ENCODE data around the gene EXO1. TPM values are rescaled to one million over a fixed set of nuclear protein-coding genes. Genes with fewer than 3 reads are reported as not detected.

The EXO1 gene
- total RNA-seq, 4 donors from 2014 or later: 0.39 TPM; not detected in 3

- DNase-seq (ENCODE audit: low spot score in 2 of 2): no peak
- no peaks in the 10 kb centered on the region for H3K36me3 ChIP-seq
- H3K27me3 ChIP-seq: no peaks in the 10 kb centered on the region
- no peaks in the 10 kb centered on the region for H3K9me3 ChIP-seq
- H3K27ac ChIP-seq: no peak overlapping the region
- WGBS, 2 donors: 86 to 91% methylated on average over 2 of the region's 2 CpGs
- no peak overlapping the region for H3K4me3 ChIP-seq
- no peaks in the 10 kb centered on the region for H3K4me1 ChIP-seq
- TF ChIP-seq CTCF (IDR thresholded peaks at IDR 0.05) (no peak), POLR2A (IDR thresholded peaks at IDR 0.05) (no peak), EP300 (IDR thresholded peaks at IDR 0.05) (no peak)
These were observed 47.0 kb downstream of the EXO1 start for GRCh38 chr1:241895013-241895412.

DNA sequence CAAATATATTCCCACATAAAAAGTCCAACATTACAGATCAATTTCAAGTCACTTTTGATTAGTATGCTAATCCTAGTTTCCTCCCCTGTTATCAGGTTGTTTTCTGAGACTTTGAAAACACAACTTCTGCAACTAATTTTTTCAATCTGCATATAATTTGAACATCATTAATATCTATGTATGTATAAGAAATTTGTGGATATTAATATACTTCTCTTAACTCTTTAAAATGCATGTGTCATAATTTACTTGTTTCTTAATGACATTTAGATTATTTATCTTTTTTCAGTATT, 48.6 kb downstream of the EXO1 start:
- TF ChIP-seq EP300 (IDR thresholded peaks at IDR 0.05) (no peak), POLR2A (IDR thresholded peaks at IDR 0.05) (no peak), CTCF (IDR thresholded peaks at IDR 0.05) (no peak)
- DNase-seq (ENCODE audit: low spot score in 2 of 2): no peak
- Histone ChIP-seq H3K4me3 (no peak overlapping the region), H3K27me3 (no peaks in the 10 kb centered on the region), H3K9me3 (no peaks in the 10 kb centered on the region), H3K4me1 (no peaks in the 10 kb centered on the region), H3K27ac (no peak overlapping the region), H3K36me3 (no peaks in the 10 kb centered on the region)

DNA sequence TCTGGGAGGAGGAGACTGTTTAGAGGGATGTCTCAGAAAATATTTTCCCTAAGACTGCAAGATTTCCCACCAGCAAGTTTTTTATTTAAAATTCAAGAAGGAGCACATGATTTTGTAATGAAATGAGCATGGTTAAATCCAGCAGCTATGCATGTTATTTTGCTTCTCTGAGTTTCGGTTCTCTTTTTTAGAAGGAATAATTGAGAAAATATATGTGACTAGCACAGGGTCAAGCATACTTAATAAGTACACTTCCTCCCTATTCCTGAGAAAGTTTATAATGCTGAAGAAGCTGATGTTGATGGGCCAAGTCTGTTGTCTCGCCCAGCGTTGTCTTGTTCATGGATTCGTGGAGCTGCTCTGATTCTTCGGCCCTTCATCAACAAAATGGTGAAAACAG, 51.2 kb downstream of the EXO1 start:
- 84 to 88% methylated on average over 5 of the region's 5 CpGs for WGBS, 2 donors
- Histone ChIP-seq H3K36me3 (no peaks in the 10 kb centered on the region), H3K9me3 (no peaks in the 10 kb centered on the region), H3K4me1 (no peaks in the 10 kb centered on the region), H3K4me3 (no peak overlapping the region), H3K27me3 (no peaks in the 10 kb centered on the region), H3K27ac (no peak overlapping the region)
- TF ChIP-seq EP300 (IDR thresholded peaks at IDR 0.05) (no peak), CTCF (IDR thresholded peaks at IDR 0.05) (no peak), POLR2A (IDR thresholded peaks at IDR 0.05) (no peak)
- DNase-seq (ENCODE audit: low spot score in 2 of 2): no peak

GRCh38 chr1:241900381-241900780, 52.4 kb downstream of the EXO1 start:
- DNase-seq (ENCODE audit: low spot score in 2 of 2): no peak

DNA sequence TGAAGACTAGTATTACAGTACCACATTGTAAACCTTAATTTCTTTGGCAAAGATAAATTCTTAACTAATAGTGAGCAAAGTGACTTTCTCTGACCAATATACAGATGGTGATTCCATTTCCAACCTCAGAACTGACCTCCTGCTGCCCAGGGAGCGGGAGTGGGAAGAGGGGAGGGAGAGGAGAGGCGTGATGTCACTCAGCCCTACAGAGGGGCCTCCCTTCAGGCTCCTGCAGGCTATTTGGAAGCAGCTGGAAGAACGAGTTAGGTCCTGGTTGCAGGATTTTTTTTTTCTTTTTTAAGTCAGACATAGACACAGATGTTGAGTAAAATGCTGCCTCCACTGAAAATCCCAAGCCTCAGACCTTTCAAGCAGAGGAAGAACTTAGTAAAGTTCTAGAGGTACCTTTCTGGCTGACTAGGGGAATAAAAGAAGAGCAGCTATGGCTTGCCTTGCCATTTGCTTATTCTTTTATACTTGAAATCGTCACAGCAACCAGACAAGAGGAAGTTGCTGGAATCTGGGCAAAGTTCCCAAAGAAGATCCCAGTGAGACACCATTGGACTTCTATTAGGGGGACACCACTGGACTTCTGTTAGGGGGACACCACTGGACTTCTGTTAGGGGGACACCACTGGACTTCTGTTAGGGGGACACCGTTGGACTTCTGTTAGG, 54.5 kb downstream of the EXO1 start:
- H3K27ac ChIP-seq: no peak overlapping the region
- 49 to 58% methylated on average over 5 of the region's 5 CpGs for WGBS, 2 donors
- H3K27me3 ChIP-seq: no peaks in the 10 kb centered on the region
- no peak overlapping the region for H3K4me3 ChIP-seq
- DNase-seq (ENCODE audit: low spot score in 2 of 2): peak in 1 of 2 donors; percentile 16
- H3K9me3 ChIP-seq: no peaks in the 10 kb centered on the region
- no peaks in the 10 kb centered on the region for H3K36me3 ChIP-seq
- TF ChIP-seq CTCF (IDR thresholded peaks at IDR 0.05) (no peak), EP300 (IDR thresholded peaks at IDR 0.05) (no peak), POLR2A (IDR thresholded peaks at IDR 0.05) (no peak)
- no peaks in the 10 kb centered on the region for H3K4me1 ChIP-seq

More at GRCh38 chr1:241900381-241900780, 52.4 kb downstream of the EXO1 start:
- Histone ChIP-seq H3K27ac (no peak overlapping the region), H3K36me3 (no peaks in the 10 kb centered on the region), H3K4me3 (no peak overlapping the region), H3K27me3 (no peaks in the 10 kb centered on the region), H3K4me1 (no peaks in the 10 kb centered on the region), H3K9me3 (no peaks in the 10 kb centered on the region)
- TF ChIP-seq EP300 (IDR thresholded peaks at IDR 0.05) (no peak), CTCF (IDR thresholded peaks at IDR 0.05) (no peak), POLR2A (IDR thresholded peaks at IDR 0.05) (no peak)
